Stimulated activated CD8-positive, alpha-beta memory T cell treated with anti-CD3 and anti-CD28 coated beads, Interleukin-4, amount 100 ng/mL, for 24 hours (primary cell): ENCODE data around the gene DUS2.
"Not testable (repeated sequence)": the region's sequence is repeated elsewhere in the genome, so short reads cannot be mapped to it uniquely, and the experiment has no call there.

Source experiments
- DNase-seq: peaks from one replicate; pipeline ENCODE4 v3.0.0-alpha.2; 2020; ENCODE audit warnings: low read depth

The DUS2 gene

GRCh38 chr16:68091380-68092261 is 68.5 kb downstream of the DUS2 start:
- DNase-seq = no peak

DNA sequence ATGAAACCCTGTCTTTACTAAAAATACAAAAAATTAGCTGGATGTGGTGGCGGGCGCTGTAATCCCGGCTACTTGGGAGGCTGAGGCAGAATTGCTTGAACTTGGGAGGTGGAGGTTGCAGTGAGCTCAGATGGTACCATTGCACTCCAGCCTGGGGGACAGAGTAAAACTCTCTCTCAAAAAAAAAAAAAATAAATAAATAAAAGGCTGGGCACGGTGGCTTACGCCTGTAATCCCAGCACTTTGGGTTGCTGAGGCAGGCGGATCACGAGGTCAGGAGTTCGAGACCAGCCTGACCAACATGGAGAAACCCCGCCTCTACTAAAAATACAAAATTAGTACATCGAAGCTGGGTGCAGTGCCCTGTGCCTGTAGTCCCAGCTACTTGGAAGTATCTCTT is 69.2 kb downstream of the DUS2 start:
- DNase-seq = not testable (repeated sequence)

GRCh38 chr16:68093816-68094613 is 70.9 kb downstream of the DUS2 start:
- no peak for DNase-seq

GRCh38 chr16:68094614-68094934 is 71.5 kb downstream of the DUS2 start:
- DNase-seq = no peak

GRCh38 chr16:68096491-68096890 is 73.4 kb downstream of the DUS2 start:
- no peak for DNase-seq

DNA sequence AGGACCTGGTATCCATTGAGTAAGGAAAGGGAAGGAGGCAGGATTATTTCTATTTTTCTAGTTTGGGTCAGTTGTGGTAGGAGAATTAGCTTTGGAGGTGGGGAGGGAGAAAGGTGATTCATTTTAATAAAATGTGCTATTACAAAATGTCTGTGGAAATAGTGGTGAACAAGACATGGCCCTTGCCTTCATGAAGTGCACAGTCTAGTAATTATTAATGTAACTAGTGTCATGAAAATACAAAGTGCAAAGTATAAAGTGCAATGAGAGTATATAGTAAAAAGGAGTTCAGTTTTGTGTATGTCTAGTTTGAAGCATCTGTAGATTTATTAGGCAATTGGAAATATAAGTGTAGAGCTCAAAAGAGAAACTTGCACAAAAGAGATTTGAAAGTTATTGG is 74.0 kb downstream of the DUS2 start:
- DNase-seq = no peak

DNA sequence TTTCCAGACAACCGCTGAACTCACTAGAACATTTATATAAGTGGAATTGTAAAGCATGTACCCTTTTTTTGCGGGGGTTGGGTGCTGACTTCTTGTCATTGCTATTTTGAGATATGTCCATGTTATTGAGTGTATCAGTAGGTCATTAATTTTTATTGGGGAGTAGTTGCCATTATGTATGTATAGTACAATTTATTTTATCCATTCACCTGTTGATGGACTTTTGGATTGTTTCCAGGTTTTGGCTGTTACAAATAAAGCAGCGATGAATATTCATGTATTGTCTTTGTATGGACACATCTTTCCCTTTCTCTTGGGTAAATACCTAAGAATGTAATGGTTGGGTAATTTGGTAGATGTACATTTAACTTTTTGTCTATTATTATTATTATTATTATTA is 74.8 kb downstream of the DUS2 start:
- DNase-seq = no peak

- DNase-seq = no peak
Observed at GRCh38 chr16:68100488-68100887, 77.4 kb downstream of the DUS2 start.

- no peak for DNase-seq
Observed at GRCh38 chr16:68105611-68106010, 82.5 kb downstream of the DUS2 start.

- DNase-seq = not testable (repeated sequence)
Observed at GRCh38 chr16:68107230-68107928, 84.3 kb downstream of the DUS2 start.

GRCh38 chr16:68109156-68109555 is 86.1 kb downstream of the DUS2 start:
- DNase-seq = not testable (repeated sequence)

DNA sequence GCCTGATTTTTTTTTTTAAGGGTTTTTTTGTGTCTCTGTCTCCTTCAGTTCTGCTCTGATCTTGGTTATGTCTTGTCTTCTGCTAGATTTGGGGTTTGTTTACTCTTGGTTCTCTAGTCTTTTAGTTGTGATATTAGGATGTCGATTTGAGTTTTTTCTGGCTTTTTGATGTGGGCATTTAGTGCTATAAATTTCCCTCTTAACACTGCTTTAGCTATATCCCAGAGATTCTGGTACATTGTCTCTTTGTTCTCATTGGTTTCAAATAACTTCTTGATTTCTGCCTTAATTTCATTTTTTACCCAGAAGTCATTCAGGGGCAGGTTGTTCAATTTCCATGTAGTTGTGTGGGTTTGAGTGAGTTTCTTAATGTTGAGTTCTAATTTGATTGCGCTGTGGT is 87.5 kb downstream of the DUS2 start:
- DNase-seq = not testable (repeated sequence)

- DNase-seq = no peak
Observed at GRCh38 chr16:68111379-68111778, 88.3 kb downstream of the DUS2 start.

DNA sequence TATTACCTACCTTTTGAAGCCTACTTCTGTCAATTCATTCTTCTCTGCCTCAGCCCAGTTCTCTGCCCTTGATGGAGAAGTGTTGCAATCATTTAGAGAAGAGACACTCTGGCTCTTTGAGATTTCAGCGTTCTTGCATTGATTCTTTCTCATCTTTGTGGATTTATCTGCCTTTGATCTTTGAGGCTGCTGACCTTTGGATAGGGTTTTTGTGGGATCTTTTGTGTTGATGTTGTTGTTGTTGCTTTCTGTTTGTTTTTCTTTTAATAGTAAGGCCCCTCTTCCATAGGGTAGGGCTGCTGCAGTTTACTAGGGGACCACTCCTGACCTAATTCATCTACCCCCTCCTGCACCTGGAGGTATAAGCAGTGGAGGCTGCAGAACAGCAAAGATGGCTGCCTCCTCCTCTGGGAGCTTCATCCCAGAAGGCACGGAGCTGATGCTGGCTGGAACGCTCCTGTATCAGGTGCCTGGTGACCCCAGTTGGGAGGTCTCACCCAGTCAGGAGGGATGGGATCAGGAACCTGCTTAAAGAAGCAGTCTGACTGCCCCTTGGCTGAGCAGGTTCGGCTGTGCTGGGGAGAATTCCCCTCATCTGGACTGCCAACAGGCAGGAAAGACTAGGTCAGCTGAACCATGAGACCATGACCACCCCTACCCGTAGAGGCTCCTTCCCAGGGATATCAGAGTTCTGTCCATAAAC is 90.1 kb downstream of the DUS2 start:
- no peak for DNase-seq

DNA sequence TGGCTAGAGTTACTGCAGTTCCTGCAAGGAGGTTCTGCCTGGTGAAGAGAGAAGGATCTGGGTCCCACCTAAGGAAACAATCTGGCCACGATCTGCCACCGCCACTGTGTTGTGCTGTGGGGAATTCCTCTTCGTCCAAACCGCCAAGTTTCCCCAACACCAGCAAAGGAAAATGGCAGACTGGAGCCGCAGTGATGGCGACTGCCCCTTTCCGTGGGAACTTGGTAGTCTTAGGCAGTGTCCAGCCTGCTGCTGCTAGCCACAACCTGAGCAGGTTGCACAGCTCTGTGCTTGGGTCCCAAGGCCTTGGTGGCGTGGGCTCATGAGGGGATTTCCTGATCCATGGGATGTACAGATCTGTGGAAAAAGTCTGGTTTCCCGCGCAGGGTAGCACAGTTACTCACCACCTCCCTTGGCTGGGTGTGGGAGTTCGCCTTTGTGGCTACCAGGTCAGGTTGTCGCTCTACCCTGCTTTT is 90.7 kb downstream of the DUS2 start:
- DNase-seq = no peak

DNA sequence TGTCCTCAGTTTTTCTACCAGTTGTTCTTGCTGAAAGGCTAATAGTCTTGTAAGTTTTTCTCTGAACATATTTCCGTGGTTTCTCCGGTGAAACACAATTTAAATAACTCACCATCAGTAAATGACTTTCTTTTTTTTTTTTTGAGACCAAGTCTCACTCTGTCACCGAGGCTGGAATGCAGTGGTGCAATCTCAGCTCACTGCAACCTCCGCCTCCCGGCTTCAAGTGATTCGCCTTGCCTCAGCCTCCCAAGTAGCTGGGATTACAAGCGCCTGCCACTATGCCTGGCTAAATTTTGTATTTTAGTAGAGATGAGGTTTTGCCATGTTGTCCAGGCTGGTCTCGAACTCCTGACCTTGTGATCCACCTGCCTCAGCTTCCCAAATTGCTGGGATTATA is 91.9 kb downstream of the DUS2 start:
- not testable (repeated sequence) for DNase-seq

- no peak for DNase-seq
Observed at GRCh38 chr16:68115851-68116250, 92.8 kb downstream of the DUS2 start.

GRCh38 chr16:68116256-68116867 is 93.3 kb downstream of the DUS2 start:
- DNase-seq = no peak

- no peak for DNase-seq
Observed at GRCh38 chr16:68117884-68118283, 94.8 kb downstream of the DUS2 start.

- DNase-seq = not testable (repeated sequence)
Observed at GRCh38 chr16:68118954-68119353, 95.9 kb downstream of the DUS2 start.

- DNase-seq = not testable (repeated sequence)
Observed at GRCh38 chr16:68120496-68120895, 97.4 kb downstream of the DUS2 start.
